GM10248 (cell line): ENCODE measurements around the gene ZBTB7C.

ENCODE experiments used
- CTCF ChIA-PET: fragments of 300-600 bp; sonication (Branson Sonifier 250); formaldehyde crosslinking; extraction: SDS; loops from one replicate; lab custom pipeline; 2021; ENCODE audit warnings: antibody characterized with exemption; lab: Yijun Ruan, JAX
- POLR2A ChIA-PET: fragments of 350-650 bp; sonication (Branson Sonifier 250); formaldehyde crosslinking; extraction: SDS; loops from one replicate; lab custom pipeline; 2020; ENCODE audit warnings: antibody characterized with exemption; lab: Yijun Ruan, JAX
- DNase-seq: peaks from one replicate; pipeline ENCODE4 v3.0.0; 2012; ENCODE audit errors: extremely low spot score
- TF ChIP-seq, protein P1 (sequence below): IDR thresholded peaks from 2 replicates; pipeline ENCODE4 v1.5.1; 2012; ENCODE audit warnings: mild to moderate bottlenecking, low read depth; ENCODE audit errors: extremely low read depth, missing control alignments, control extremely low read depth

ZBTB7C gene

DNA sequence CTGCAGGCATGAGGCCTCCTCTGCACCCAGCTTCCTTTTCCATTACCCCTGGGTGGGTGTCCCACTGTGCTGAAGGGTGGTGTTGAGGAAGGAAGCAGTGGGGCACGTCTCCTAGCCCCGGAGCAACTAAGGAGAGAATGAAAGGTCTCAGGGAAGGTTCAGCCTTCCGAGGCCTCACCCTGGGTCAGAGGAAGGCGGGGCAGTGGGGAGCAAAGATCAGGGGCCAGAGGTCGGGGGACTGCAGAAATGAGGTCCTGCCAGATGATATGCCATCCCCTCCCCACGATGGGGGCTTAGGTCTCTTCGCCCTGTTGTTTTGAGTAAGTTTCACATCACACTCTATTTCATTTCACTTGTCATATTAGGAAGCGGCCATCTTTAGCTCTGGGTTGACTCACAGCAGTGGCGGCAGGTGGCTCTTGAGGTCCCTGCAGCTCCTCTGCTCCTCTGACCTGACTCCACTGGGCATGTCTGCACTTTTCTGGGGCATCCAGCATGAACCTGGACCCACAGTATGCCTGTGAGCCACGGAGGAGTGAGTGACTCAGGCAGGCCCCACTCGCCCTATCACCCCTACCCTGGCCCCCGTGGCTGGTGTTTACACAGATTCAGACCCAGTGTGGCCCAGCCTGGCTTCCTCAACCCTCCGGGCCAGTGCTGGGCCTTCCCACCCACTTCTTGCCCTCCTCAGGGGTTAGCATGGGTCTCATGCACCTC is 325.0 kb downstream of the ZBTB7C start:
- TF ChIP-seq, protein P1, sequence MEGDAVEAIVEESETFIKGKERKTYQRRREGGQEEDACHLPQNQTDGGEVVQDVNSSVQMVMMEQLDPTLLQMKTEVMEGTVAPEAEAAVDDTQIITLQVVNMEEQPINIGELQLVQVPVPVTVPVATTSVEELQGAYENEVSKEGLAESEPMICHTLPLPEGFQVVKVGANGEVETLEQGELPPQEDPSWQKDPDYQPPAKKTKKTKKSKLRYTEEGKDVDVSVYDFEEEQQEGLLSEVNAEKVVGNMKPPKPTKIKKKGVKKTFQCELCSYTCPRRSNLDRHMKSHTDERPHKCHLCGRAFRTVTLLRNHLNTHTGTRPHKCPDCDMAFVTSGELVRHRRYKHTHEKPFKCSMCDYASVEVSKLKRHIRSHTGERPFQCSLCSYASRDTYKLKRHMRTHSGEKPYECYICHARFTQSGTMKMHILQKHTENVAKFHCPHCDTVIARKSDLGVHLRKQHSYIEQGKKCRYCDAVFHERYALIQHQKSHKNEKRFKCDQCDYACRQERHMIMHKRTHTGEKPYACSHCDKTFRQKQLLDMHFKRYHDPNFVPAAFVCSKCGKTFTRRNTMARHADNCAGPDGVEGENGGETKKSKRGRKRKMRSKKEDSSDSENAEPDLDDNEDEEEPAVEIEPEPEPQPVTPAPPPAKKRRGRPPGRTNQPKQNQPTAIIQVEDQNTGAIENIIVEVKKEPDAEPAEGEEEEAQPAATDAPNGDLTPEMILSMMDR = no peak
- CTCF ChIA-PET = no interaction called here
- POLR2A ChIA-PET = no interaction called here

DNA sequence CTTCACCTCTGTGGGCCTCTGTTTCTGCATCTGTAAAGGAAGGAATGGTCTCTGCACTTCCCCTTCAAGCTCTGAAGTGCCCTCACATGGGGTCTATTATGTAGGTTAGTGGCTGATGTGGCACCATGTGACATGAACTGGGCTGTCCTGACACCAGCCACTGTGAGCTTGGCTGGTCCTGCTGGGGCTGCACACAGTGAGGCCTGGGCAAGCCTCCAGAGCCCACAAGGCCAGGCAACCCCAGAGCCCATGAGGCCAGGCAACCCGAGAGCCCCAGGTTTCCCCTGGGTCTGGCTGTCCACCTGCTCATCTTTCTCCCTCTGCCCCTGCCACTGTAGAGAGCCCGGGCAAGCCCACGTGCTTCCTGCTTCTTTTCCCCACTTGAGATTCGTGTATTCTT is 328.6 kb downstream of the ZBTB7C start:
- TF ChIP-seq, protein P1 = no peak
- CTCF ChIA-PET = interaction anchor here (1.6 kb wide), 1 partner anchor 22 kb away, joined by 3 read pairs; no protein-coding TSS in a partner anchor
- POLR2A ChIA-PET = no interaction called here
- no peak for DNase-seq

More for the DNA sequence above, 325.0 kb downstream of the ZBTB7C start:
- no peak for DNase-seq

DNA sequence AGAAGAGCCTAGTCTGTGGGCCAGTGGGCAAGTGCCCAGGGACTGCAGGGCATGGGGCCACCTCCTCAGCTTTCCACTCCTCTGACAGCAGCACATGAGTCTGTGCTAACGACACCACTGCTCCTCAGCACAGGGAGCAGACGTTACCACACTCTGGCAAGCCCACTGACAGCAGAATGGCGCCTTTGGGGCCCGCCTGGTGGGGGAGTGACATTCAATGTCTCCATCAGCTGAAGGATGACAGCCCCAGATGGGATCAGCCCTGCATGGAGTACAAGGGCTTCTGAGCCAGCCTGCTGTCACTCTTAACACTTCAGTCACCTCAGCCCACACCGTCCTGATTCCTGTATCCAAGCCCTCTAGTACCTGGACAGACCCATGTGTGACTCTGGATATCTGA is 329.3 kb downstream of the ZBTB7C start:
- POLR2A ChIA-PET = no interaction called here
- CTCF ChIA-PET = no interaction called here
- TF ChIP-seq, protein P1 = no peak
- DNase-seq = no peak

DNA sequence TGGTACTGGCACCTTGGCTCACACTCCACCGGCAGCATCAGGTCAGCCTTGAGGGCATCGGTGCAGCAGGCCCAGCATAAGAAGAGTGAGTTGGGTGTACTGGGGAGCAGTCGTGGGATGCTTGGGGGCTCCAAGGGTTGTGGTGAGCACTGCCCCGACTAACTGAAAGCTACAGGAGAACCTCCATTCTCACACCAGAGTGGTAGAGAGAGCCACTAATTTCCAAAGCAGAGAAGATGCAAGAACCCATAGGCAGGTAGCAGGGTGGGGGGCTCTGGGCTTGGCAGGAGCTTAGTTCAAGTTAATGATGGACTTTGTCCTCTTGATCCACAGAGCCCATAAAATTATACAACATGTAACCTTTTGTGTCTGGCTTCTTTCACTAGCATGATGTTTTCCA is 330.7 kb downstream of the ZBTB7C start:
- no peak for DNase-seq
- POLR2A ChIA-PET = no interaction called here
- TF ChIP-seq, protein P1 = no peak
- CTCF ChIA-PET = no interaction called here

- TF ChIP-seq, protein P1 = no peak
Observed at GRCh38 chr18:48077291-48077690, 331.9 kb downstream of the ZBTB7C start.

DNA sequence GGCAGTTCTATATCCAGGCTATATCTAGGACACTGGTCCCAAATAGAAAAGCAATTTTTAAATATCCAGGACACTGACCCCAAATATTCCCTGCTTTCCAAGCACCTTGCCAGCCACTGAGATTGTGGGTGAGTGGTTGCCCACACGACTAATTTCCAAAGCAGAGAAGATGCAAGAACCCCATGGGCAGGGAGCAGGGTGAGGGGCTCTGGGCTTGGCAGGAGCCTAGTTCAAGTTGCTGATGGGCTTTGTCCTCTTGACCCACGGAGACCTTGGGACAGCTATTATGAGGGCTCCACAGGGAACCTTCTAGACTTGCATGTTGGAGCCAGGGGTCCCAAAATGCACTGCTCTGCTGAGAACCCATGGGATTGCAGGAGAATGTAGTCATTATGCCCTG is 332.7 kb downstream of the ZBTB7C start:
- POLR2A ChIA-PET = no interaction called here
- TF ChIP-seq, protein P1 = no peak
- CTCF ChIA-PET = no interaction called here
- no peak for DNase-seq

More at GRCh38 chr18:48077291-48077690, 331.9 kb downstream of the ZBTB7C start:
- POLR2A ChIA-PET = no interaction called here
- no peak for DNase-seq
- CTCF ChIA-PET = no interaction called here
